ENCODE data around the gene SDHB.

Gene SDHB

GRCh38 chr1:16981269-16981849 is 72.5 kb downstream of the SDHB start:
- DNase-seq = no peak

- no peak for DNase-seq
Observed at GRCh38 chr1:16980473-16981268, 73.2 kb downstream of the SDHB start, which contains the start of gene MFAP2. Gene MFAP2 (minus strand): TSS chr1:16980620. CDS start chr1:16978273, 2,347 bp downstream.

- DNase-seq = no peak
Observed at GRCh38 chr1:16979475-16980327, 74.1 kb downstream of the SDHB start.

- no peak for DNase-seq
Observed at GRCh38 chr1:16978567-16979474, 75.0 kb downstream of the SDHB start.

GRCh38 chr1:16978139-16978538 is 75.7 kb downstream of the SDHB start:
- DNase-seq = no peak

GRCh38 chr1:16977377-16977776 is 76.5 kb downstream of the SDHB start:
- no peak for DNase-seq

GRCh38 chr1:16976966-16977365 is 76.9 kb downstream of the SDHB start:
- no peak for DNase-seq

- no peak for DNase-seq
Observed at GRCh38 chr1:16975838-16976237, 78.0 kb downstream of the SDHB start.

GRCh38 chr1:16975211-16975610 is 78.6 kb downstream of the SDHB start:
- no peak for DNase-seq

- DNase-seq = no peak
Observed at GRCh38 chr1:16973215-16973614, 80.6 kb downstream of the SDHB start.

- no peak for DNase-seq
Observed at GRCh38 chr1:16972189-16972895, 81.5 kb downstream of the SDHB start.

GRCh38 chr1:16971341-16972188 is 82.3 kb downstream of the SDHB start:
- DNase-seq = no peak

- no peak for DNase-seq
Observed at GRCh38 chr1:16970132-16970910, 83.5 kb downstream of the SDHB start.

- DNase-seq = no peak
Observed at GRCh38 chr1:16969651-16970050, 84.2 kb downstream of the SDHB start.

- DNase-seq = no peak
Observed at GRCh38 chr1:16969057-16969611, 84.7 kb downstream of the SDHB start.
